ENCODE data around the gene HS3ST5. TPM values are rescaled to one million over a fixed set of nuclear protein-coding genes. Genes with fewer than 3 reads are reported as not detected.

HS3ST5 gene
- total and polyA plus RNA-seq, 2 experiments from 2014 or later: 2.8 to 3.5 TPM

- TF ChIP-seq ZNF462 (CRISPR knock-in tag; IDR thresholded peaks at IDR 0.05) (no peak), EZH2phosphoT487 (IDR thresholded peaks at IDR 0.05; ENCODE audit: unreplicated experiment) (no peak), ETS1 (IDR thresholded peaks at IDR 0.05) (no peak), JUNB (IDR thresholded peaks at IDR 0.05; ENCODE audit: unreplicated experiment) (no peak), STAT1 (IDR thresholded peaks at IDR 0.05; ENCODE audit: unreplicated experiment) (no peak)
Observed at GRCh38 chr6:114007516-114007915, 335.3 kb downstream of the HS3ST5 start (continued).

Small RNAs within 50 kb of the gene (small RNA-seq; reads per million reads assigned to genes)
- not detected for gene RNA5SP213 (ENCODE audit: low replicate concordance)

Measured in GM23338 (cell line).